ENCODE results near the gene GNAI3. TPM values are rescaled to one million over a fixed set of nuclear protein-coding genes. Genes with fewer than 3 reads are reported as not detected.

The GNAI3 gene
- total RNA-seq, 6 donors from 2014 or later = 2.2 to 9.0 (median 6.0) TPM

- H3K36me3 ChIP-seq = no peaks in the 10 kb centered on the region
- no peak for DNase-seq
- no peaks in the 10 kb centered on the region for H3K27me3 ChIP-seq
- WGBS, 2 donors = 85 to 88% methylated on average over 7 of the region's 7 CpGs
- TF ChIP-seq POLR2A (IDR thresholded peaks at IDR 0.05) (no peak), POLR2AphosphoS5 (IDR thresholded peaks at IDR 0.05) (no peak), EP300 (IDR thresholded peaks at IDR 0.05) (no peak)
- ATAC-seq (ENCODE audit: low FRiP score in 2 of 2) = no peak
- no peaks in the 10 kb centered on the region for H3K9me3 ChIP-seq
- no peak overlapping the region for H3K27ac ChIP-seq
- peaks cover 29 to 72% (median 50%) of the 10 kb centered on the region in 4 donors for H3K4me1 ChIP-seq
- no peak overlapping the region for H3K4me3 ChIP-seq
Measured at GRCh38 chr1:109564194-109564878, 15.9 kb downstream of the GNAI3 start.

GRCh38 chr1:109565241-109565640, 16.8 kb downstream of the GNAI3 start:
- Histone ChIP-seq H3K4me1 (peaks cover 29 to 74% (median 54%) of the 10 kb centered on the region in 4 donors), H3K9me3 (no peaks in the 10 kb centered on the region), H3K36me3 (no peaks in the 10 kb centered on the region), H3K27me3 (no peaks in the 10 kb centered on the region), H3K4me3 (no peak overlapping the region), H3K27ac (no peak overlapping the region)
- ATAC-seq (ENCODE audit: low FRiP score in 2 of 2) (no peak), DNase-seq (no peak)
- WGBS, 2 donors = 93 to 95% methylated on average over 3 of the region's 3 CpGs
- no peak for TF ChIP-seq POLR2AphosphoS5 (IDR thresholded peaks at IDR 0.05)
- TF ChIP-seq CTCF (IDR thresholded peaks at IDR 0.05) = no peak
- TF ChIP-seq POLR2A (IDR thresholded peaks at IDR 0.05) = no peak
- TF ChIP-seq EP300 (IDR thresholded peaks at IDR 0.05) = no peak

- H3K36me3 ChIP-seq = no peaks in the 10 kb centered on the region
- TF ChIP-seq POLR2A (IDR thresholded peaks at IDR 0.05) = no peak
- no peak for TF ChIP-seq CTCF (IDR thresholded peaks at IDR 0.05)
- TF ChIP-seq EP300 (IDR thresholded peaks at IDR 0.05) = no peak
- TF ChIP-seq POLR2AphosphoS5 (IDR thresholded peaks at IDR 0.05) = no peak
- peaks cover 43 to 79% (median 60%) of the 10 kb centered on the region in 4 donors for H3K4me1 ChIP-seq
- no peaks in the 10 kb centered on the region for H3K27me3 ChIP-seq
- no peak overlapping the region for H3K4me3 ChIP-seq
- H3K9me3 ChIP-seq = no peaks in the 10 kb centered on the region
- ATAC-seq (ENCODE audit: low FRiP score in 2 of 2) (no peak), DNase-seq (no peak)
- 89 to 100% methylated on average over 1 of the region's 1 CpG for WGBS, 2 donors
- no peak overlapping the region for H3K27ac ChIP-seq
Measured at GRCh38 chr1:109566982-109567381, 18.6 kb downstream of the GNAI3 start.

GRCh38 chr1:109567877-109568672, 19.7 kb downstream of the GNAI3 start:
- Histone ChIP-seq H3K36me3 (no peaks in the 10 kb centered on the region), H3K27ac (no peak overlapping the region), H3K4me1 (peaks cover 42 to 78% (median 53%) of the 10 kb centered on the region in 4 donors), H3K4me3 (no peak overlapping the region), H3K27me3 (no peaks in the 10 kb centered on the region), H3K9me3 (no peaks in the 10 kb centered on the region)
- no peak for ATAC-seq (ENCODE audit: low FRiP score in 2 of 2)
- no peak for TF ChIP-seq POLR2AphosphoS5 (IDR thresholded peaks at IDR 0.05)
- no peak for TF ChIP-seq POLR2A (IDR thresholded peaks at IDR 0.05)
- TF ChIP-seq CTCF (IDR thresholded peaks at IDR 0.05) = no peak
- TF ChIP-seq EP300 (IDR thresholded peaks at IDR 0.05) = no peak
- no peak for DNase-seq
- 93 to 96% methylated on average over 4 of the region's 4 CpGs for WGBS, 2 donors

GRCh38 chr1:109569323-109569722, 20.9 kb downstream of the GNAI3 start:
- ATAC-seq (ENCODE audit: low FRiP score in 2 of 2) = no peak
- Histone ChIP-seq H3K36me3 (no peaks in the 10 kb centered on the region), H3K27me3 (no peaks in the 10 kb centered on the region), H3K27ac (peak overlapping the region in 3 of 4 donors; percentile 4 to 38 (median 12)), H3K4me3 (no peak overlapping the region), H3K4me1 (peaks cover 49 to 79% (median 52%) of the 10 kb centered on the region in 4 donors), H3K9me3 (no peaks in the 10 kb centered on the region)
- whole genome bisulfite sequencing, 2 donors = 46 to 62% methylated on average over 1 of the region's 1 CpG
- DNase-seq = no peak
- TF ChIP-seq CTCF (IDR thresholded peaks at IDR 0.05) (no peak), POLR2A (IDR thresholded peaks at IDR 0.05) (no peak)

Measured in upper lobe of left lung (tissue), 6 donors.